HG03060 (cell line): ENCODE data around the gene MRPL27.

Experiments used
- ATAC-seq: cut with Tn5 transposase; IDR thresholded peaks from one replicate; pipeline ENCODE4 v1.9.1; 2021; ENCODE audit warnings: low read depth, moderate number of reproducible peaks; ENCODE audit not compliant: unreplicated experiment

Gene MRPL27

DNA sequence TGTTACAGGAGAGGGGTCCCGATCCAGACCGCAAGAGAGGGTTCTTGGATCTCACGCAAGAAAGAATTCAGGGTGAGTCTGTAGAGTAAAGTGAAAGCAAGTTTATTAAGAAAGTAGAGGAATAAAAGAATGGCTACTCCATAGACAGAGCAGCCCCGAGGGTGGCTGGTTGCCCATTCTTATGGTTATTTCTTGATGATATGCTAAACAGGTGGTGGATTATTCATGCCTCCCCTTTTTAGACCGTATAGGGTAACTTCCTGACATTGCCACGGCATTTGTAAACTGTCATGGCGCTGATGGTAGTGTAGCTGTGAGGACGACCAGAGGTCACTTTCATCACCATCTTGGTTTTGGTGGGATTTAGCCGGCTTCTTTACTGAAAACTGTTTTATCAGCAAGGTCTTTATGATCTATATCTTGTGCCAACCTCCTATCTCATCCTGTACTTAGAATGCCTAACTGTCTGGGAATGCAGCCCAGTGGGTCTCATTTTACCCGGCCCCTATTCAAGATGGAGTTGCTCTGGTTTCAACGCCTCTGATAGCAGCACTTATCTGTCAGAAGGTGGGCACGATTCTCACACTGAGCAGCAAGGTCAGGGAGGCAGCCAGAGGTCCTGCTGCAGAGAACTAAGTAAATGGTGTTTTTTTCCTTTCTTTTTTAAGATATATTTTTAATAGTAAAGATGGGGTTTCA lies 53.5 kb downstream of the MRPL27 start:
- ATAC-seq: no peak

DNA sequence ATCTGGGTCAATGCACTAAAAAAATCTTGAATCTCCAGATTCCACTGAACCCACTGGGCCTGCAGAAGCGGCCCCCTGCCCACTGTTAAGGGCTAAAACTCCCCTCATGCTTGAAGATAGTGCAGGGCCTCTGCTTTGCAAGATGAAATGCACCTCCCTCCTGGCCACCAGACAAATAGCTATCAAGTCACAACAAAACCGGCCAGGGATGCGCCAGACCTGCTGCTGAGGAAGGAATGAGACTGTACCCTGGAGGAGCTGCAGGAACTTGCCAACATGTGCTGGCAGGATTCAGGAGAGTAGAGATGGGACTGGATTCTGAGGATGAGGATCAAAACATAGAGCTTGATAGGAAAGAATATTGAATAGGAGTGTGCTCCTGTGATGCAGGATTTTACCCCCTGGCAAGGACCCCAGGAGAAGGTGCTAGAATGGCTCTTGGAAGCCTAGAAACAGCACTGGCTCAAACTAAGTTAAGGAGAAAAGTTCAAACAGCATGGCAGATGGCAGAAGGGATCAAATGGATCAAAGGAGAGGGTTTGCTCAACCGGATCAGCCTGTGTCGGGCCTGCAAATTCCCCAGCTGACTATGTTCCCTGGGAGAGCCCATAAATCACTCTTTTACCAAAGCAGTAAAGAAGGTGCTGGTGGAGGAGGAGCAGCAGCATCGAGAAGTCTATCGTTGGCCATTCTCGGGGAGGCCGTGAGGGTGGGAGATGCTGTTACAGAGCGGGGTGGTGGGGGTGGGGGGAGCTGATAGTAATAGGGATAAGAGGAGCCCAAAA lies 54.3 kb downstream of the MRPL27 start:
- ATAC-seq: no peak
